Measurements from ENCODE around the gene DIMT1.

DNA sequence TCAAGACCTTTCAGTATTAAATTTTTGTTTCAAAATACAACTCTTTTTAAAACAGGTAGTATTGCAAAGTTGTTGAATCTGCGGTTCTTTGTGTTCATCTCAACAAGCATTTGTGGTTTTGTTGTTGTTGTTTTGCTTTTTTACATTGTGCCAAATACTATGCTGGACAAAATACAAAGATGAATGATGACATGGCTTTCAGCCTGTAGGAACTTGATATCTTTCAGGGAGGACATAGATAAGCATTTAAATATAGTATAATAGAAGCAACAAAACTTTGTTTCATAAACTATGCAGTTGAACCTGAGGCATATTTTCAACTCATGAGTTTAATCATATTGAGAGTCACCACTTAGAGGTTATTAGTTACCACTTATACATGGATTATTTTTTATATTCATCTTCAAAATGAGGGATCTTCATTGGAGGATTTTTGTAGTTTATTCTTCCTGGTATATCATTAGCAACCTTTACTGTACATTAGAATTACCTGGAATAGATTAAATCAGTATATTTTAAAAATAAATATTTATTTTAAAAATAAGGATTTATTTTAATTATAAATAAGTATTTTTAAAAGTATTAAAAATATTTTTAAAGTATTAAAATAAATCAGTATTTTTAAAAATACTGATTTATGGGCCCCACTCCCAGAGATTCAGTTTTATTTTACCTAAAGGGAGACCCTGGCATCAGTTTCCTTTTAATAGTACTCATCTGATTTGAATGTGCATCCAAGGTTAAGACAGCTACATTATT, 54.8 kb downstream of the DIMT1 start:
- TF ChIP-seq, protein P1, sequence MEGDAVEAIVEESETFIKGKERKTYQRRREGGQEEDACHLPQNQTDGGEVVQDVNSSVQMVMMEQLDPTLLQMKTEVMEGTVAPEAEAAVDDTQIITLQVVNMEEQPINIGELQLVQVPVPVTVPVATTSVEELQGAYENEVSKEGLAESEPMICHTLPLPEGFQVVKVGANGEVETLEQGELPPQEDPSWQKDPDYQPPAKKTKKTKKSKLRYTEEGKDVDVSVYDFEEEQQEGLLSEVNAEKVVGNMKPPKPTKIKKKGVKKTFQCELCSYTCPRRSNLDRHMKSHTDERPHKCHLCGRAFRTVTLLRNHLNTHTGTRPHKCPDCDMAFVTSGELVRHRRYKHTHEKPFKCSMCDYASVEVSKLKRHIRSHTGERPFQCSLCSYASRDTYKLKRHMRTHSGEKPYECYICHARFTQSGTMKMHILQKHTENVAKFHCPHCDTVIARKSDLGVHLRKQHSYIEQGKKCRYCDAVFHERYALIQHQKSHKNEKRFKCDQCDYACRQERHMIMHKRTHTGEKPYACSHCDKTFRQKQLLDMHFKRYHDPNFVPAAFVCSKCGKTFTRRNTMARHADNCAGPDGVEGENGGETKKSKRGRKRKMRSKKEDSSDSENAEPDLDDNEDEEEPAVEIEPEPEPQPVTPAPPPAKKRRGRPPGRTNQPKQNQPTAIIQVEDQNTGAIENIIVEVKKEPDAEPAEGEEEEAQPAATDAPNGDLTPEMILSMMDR (IDR thresholded peaks at IDR 0.05), result no peak
- TF ChIP-seq POLR2A (IDR thresholded peaks at IDR 0.05), result no peak

All from testis (tissue), 2 donors.